Vagina (tissue), 2 donors: ENCODE data around the gene HSDL2. TPM values are rescaled to one million over a fixed set of nuclear protein-coding genes. Genes with fewer than 3 reads are reported as not detected.

Experiments used
- DNase-seq, 2 donors: peaks; one replicate each; pipeline ENCODE4 v3.0.0-alpha.2; 2017; ENCODE audit errors: extremely low spot score in 2 of 2
- H3K27ac ChIP-seq: fragments of 200-600 bp; sonication (generic); one replicate; pipeline ENCODE4 v1.5.1; 2019
- H3K27me3 ChIP-seq: fragments of 200-600 bp; sonication (generic); one replicate; pipeline ENCODE4 v1.5.1; 2019
- H3K36me3 ChIP-seq, 2 donors: fragments of 200-600 bp; sonication (generic); one replicate each; pipeline ENCODE4 v1.5.1; 2017 to 2019
- H3K4me1 ChIP-seq: fragments of 200-600 bp; sonication (generic); one replicate; pipeline ENCODE4 v1.5.1; 2019
- H3K4me3 ChIP-seq, 2 donors: fragments of 200-600 bp; sonication (generic); 1 replicate in 1 of 2; 2 replicates in 1 of 2; pipeline ENCODE4 v1.5.1; 2016 to 2019
- H3K9me3 ChIP-seq: fragments of 200-600 bp; sonication (generic); one replicate; pipeline ENCODE4 v1.5.1; 2019
- POLR2A ChIP-seq, 2 donors: fragments of 450-650 bp; IDR thresholded peaks; one replicate each; pipeline ENCODE4 v1.6.1; 2017; ENCODE audit warnings: antibody characterized with exemption in 2 of 2, mild to moderate bottlenecking in 2 of 2, moderate library complexity in 2 of 2
- POLR2AphosphoS5 ChIP-seq, 2 donors: sonication (generic); formaldehyde crosslinking; IDR thresholded peaks; one replicate each; pipeline ENCODE4 v1.9.0; 2017; ENCODE audit warnings: antibody characterized with exemption in 2 of 2, mild to moderate bottlenecking in 2 of 2, low read depth in 1 of 2; ENCODE audit not compliant: insufficient read depth in 1 of 2
- intact Hi-C: fragments of 100-400 bp; cut with DNase I; formaldehyde crosslinking; loops from one replicate; pipeline ENCODE4 v1.15.1; 2023
- total RNA-seq: library from RNA; depleted of rRNA; stranded (reverse); fragments of >200 nt; gene quantifications from one replicate; pipeline ENCODE4 v1.2.3, GENCODE V29; 2016
- TF ChIP-seq, protein P1 (sequence below), 3 experiments: fragments of 450-650 bp in 2 of 3; fragments of 200-600 bp in 1 of 3; sonication (generic) in 1 of 3; IDR thresholded peaks; one replicate each; pipeline ENCODE4 v1.5.1; 2017 to 2019; ENCODE audit warnings: antibody characterized with exemption in 3 of 3, mild to moderate bottlenecking in 2 of 3, moderate library complexity in 2 of 3

HSDL2 gene
- total RNA-seq, 1 donor from 2014 or later, result 25.8 TPM

DNA sequence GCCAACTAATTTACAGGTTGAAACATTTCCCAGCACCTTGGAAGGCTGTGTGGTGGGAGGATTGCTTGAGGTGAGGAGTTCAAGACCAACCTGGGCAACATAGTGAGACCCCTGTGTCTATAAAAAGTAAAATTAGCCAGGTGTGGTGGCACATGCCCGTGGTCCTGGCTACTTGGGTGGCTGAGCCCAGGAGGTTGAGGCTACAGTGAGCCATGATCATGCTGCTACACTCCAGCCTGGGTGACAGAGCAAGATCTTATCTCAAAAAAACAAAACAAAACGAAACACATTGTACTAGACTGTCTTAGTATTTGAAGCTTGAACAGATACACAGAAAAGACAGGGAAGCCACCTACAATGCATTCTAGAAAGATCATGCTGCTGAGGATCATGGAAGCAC lies 2.8 kb upstream of the HSDL2 start:
- Histone ChIP-seq H3K9me3 (no peaks in the 10 kb centered on the region), H3K4me1 (peaks cover 24% of the 10 kb centered on the region), H3K36me3 (no peaks in the 10 kb centered on the region), H3K27ac (no peak overlapping the region), H3K27me3 (no peaks in the 10 kb centered on the region), H3K4me3 (no peak overlapping the region)
- intact Hi-C loops, result no loop called here
- DNase-seq, result no peak
- TF ChIP-seq POLR2AphosphoS5 (IDR thresholded peaks at IDR 0.05; ENCODE audit: insufficient read depth in 1 of 2, low read depth in 1 of 2) (no peak), POLR2A (IDR thresholded peaks at IDR 0.05) (no peak)
- TF ChIP-seq, protein P1, sequence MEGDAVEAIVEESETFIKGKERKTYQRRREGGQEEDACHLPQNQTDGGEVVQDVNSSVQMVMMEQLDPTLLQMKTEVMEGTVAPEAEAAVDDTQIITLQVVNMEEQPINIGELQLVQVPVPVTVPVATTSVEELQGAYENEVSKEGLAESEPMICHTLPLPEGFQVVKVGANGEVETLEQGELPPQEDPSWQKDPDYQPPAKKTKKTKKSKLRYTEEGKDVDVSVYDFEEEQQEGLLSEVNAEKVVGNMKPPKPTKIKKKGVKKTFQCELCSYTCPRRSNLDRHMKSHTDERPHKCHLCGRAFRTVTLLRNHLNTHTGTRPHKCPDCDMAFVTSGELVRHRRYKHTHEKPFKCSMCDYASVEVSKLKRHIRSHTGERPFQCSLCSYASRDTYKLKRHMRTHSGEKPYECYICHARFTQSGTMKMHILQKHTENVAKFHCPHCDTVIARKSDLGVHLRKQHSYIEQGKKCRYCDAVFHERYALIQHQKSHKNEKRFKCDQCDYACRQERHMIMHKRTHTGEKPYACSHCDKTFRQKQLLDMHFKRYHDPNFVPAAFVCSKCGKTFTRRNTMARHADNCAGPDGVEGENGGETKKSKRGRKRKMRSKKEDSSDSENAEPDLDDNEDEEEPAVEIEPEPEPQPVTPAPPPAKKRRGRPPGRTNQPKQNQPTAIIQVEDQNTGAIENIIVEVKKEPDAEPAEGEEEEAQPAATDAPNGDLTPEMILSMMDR (IDR thresholded peaks at IDR 0.05), result no peak

DNA sequence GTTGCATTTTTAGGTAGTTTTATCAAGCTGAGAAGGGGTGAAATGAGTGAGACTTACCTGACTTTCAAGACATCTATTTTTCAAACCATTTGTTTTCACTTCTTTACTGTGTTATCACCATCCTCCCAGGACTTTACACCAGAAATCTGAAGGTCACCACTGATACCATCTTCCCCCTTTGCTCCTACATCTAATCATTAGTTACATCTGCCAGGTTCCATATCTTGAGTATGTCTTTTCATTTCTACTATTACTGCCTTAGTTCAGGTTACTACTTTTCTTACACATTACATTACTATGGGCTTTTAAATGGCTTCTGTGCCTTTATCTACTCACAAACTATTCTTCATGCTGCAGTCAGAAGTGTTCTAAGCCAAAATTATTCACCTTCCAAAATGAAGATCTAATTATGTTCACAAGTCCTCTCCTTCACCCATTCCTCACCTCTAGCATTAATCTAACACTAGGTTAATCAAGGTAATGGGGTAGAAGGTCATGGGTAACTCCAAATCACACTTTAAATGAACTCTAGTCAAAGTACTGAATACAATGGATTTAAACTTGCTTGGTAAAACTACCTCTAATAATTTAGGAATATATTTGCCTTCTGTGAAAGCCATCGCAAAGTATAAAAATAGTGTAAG lies 2.1 kb upstream of the HSDL2 start:
- H3K27me3 ChIP-seq, result no peaks in the 10 kb centered on the region
- H3K27ac ChIP-seq, result no peak overlapping the region
- no peak for TF ChIP-seq POLR2A (IDR thresholded peaks at IDR 0.05)
- TF ChIP-seq POLR2AphosphoS5 (IDR thresholded peaks at IDR 0.05; ENCODE audit: insufficient read depth in 1 of 2, low read depth in 1 of 2), result no peak
- TF ChIP-seq, protein P1 (IDR thresholded peaks at IDR 0.05), result no peak
- intact Hi-C loops, result no loop called here
- no peaks in the 10 kb centered on the region for H3K9me3 ChIP-seq
- H3K36me3 ChIP-seq, result no peaks in the 10 kb centered on the region
- peaks cover 24% of the 10 kb centered on the region for H3K4me1 ChIP-seq
- H3K4me3 ChIP-seq, result peak overlapping the region in 1 of 2 donors; percentile 8
- DNase-seq, result no peak

DNA sequence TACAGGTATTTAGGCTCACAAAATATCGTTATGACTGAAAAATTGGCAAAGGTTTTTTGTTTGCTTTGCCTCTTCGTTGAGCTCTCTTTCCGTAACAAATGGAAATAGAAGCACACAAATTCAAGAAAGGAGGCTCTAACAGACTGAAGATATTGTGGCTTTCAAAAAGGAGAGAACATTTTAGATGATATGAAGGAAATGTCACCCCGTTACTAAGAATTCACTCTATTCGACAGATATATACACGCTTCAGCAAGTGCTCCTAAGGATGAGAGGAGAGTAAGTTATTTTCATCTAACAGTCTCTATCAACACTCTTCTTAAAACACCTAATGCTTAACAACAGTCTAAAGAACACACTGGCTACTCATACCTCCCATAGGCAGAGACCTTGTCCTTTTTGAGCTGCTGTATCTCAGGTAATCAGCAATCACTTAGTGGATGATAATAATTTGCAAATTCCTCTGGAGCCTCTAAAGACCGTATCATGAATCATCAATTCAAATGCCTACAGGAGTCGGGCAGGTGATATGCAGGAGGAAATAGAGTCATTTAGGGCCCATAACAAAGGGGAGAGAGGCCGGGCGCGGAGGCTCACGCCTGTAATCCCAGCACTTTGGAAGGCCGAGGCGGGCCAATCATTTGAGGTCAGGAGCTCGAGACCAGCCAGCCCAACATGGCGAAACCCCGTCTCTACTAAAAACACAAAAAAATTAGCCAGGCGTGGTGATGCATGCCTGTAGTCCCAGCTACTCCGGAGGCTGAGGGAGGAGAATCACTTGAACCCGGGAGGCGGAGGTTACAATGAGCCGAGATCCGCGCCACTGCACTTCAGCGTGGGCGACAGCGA lies 1.4 kb upstream of the HSDL2 start:
- peak overlapping the region; percentile 85 to 94 for H3K4me3 ChIP-seq
- H3K27me3 ChIP-seq, result no peaks in the 10 kb centered on the region
- intact Hi-C loops, result no loop called here
- TF ChIP-seq POLR2AphosphoS5 (IDR thresholded peaks at IDR 0.05; ENCODE audit: insufficient read depth in 1 of 2, low read depth in 1 of 2), result no peak
- TF ChIP-seq POLR2A (IDR thresholded peaks at IDR 0.05), result no peak
- TF ChIP-seq, protein P1 (IDR thresholded peaks at IDR 0.05), result no peak
- H3K36me3 ChIP-seq, result no peaks in the 10 kb centered on the region
- H3K9me3 ChIP-seq, result no peaks in the 10 kb centered on the region
- H3K27ac ChIP-seq, result peak overlapping the region; percentile 95
- DNase-seq, result no peak
- peaks cover 30% of the 10 kb centered on the region for H3K4me1 ChIP-seq

DNA sequence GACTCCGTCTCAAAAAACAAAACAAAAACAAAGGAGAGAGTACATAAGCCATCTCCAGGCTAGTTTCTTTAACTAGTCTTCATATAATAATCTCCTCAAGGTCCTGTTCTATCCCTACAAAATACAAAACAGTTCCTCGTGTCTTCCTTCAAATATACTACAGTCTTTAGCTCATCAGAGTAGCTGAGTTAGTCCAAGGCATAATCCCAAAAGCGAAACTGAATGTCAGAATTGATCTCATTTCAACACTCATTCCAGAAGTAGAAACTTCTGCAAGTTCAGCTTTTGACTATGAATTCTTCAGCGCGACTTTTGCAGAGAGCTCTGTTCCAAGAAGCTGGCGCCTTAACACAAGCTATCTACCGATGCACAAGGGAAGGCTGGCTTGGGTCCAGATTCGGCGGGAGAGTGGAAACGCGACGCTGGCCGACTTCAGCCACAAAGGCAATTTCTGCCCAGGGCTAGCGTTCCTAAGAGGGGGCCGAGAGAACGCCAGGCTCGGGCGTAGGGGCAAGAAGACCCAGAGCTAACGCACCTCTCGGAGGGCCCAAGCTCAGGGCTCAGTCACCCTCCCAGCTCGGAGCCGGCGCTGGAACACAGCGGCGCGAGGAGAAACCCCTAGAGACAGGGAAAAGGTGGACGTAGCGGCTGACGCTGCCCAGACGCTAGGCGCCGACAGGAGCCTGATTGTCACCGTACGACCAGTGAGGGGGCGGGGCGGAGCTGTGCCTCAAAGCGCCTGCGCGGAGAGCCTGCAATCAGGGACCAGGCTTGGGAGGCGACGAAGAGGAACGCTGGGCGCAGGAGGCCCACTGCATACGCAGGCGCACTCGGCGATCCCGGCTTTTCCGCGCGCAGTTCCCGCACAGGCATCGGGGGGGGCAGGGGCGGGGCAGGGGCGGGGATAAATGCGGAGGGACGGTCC lies 469 bp upstream of the HSDL2 start:
- peak; percentile 97 to 99 for DNase-seq
- peaks cover 39% of the 10 kb centered on the region for H3K4me1 ChIP-seq
- intact Hi-C loops, result no loop called here

More for the DNA sequence above, 469 bp upstream of the HSDL2 start:
- Histone ChIP-seq H3K4me3 (peak overlapping the region; percentile 85 to 94), H3K36me3 (no peaks in the 10 kb centered on the region), H3K9me3 (no peaks in the 10 kb centered on the region), H3K27ac (peak overlapping the region; percentile 95), H3K27me3 (no peaks in the 10 kb centered on the region)
- TF ChIP-seq POLR2A (IDR thresholded peaks at IDR 0.05), result peak; percentile 33 to 85
- TF ChIP-seq POLR2AphosphoS5 (IDR thresholded peaks at IDR 0.05; ENCODE audit: insufficient read depth in 1 of 2, low read depth in 1 of 2), result peak; percentile 66 to 95
- TF ChIP-seq, protein P1 (IDR thresholded peaks at IDR 0.05), result no peak
